SKM-1 treated with dmso at 0.1 percent for 144 hours (cell line): ENCODE results near the gene C2orf42.
A peak's percentile ranks its signal among the peaks of the same experiment; 100 is the strongest.
"Not testable (repeated sequence)": the region's sequence is repeated elsewhere in the genome, so short reads cannot be mapped to it uniquely, and the experiment has no call there.

Experiments used
- DNase-seq: peaks from one replicate; lab custom pipeline; 2025; ENCODE audit not compliant: unreplicated experiment; lab: John Stamatoyannopoulos, UW

The C2orf42 gene

GRCh38 chr2:70104231-70105111 lies 86.3 kb downstream of the C2orf42 start:
- DNase-seq = peak; percentile 39

GRCh38 chr2:70103531-70104061 lies 87.2 kb downstream of the C2orf42 start:
- DNase-seq = no peak

GRCh38 chr2:70102323-70102905 lies 88.4 kb downstream of the C2orf42 start:
- DNase-seq = not testable (repeated sequence)

- not testable (repeated sequence) for DNase-seq
Measured at GRCh38 chr2:70101686-70102085, 89.1 kb downstream of the C2orf42 start.

GRCh38 chr2:70101174-70101573 lies 89.6 kb downstream of the C2orf42 start:
- DNase-seq = no peak
